ENCODE measurements around the gene LENG8.

Gene LENG8

DNA sequence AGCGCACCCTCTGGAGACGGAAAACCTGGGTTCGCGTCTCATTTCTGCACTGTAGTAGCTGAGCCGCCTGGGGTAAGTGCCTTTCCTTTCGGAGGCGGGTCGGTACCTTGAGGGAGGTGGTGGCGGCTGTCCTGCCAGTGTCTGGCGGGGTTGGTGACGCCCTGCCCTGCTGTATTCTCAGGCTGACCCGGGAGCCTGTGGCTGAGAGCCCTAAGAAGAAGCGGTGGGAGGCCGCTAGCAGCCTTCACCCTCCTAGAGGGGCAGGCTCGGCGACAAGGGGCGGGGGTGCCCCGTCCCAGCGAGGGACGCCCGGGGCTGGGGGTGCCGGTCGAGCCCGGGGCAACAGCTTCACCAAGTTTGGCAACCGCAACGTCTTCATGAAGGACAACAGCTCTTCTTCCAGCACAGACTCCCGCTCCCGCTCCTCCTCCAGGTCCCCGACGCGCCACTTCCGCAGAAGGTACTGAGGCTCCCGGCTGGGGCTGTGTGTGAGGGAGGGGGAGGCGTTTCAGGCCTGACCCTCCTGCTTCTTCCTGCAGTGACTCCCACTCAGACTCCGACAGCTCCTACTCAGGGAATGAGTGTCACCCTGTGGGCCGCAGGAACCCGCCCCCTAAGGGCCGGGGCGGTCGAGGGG, 6.9 kb downstream of the LENG8 start:
- TF ChIP-seq TCF12 (IDR thresholded peaks at IDR 0.05; ENCODE audit: low read depth) = no peak
- no peak for TF ChIP-seq CREB1 (IDR thresholded peaks at IDR 0.05; ENCODE audit: low read depth)
- TF ChIP-seq EGR1 (IDR thresholded peaks at IDR 0.05) = no peak
- no peak for TF ChIP-seq TAF1 (IDR thresholded peaks at IDR 0.05; ENCODE audit: low read depth)
- TF ChIP-seq CEBPB (IDR thresholded peaks at IDR 0.05) = no peak
- TF ChIP-seq FOXM1 (IDR thresholded peaks at IDR 0.05; ENCODE audit: borderline replicate concordance, low read depth) = no peak
- TF ChIP-seq EP300 (IDR thresholded peaks at IDR 0.05; ENCODE audit: borderline replicate concordance) = no peak

DNA sequence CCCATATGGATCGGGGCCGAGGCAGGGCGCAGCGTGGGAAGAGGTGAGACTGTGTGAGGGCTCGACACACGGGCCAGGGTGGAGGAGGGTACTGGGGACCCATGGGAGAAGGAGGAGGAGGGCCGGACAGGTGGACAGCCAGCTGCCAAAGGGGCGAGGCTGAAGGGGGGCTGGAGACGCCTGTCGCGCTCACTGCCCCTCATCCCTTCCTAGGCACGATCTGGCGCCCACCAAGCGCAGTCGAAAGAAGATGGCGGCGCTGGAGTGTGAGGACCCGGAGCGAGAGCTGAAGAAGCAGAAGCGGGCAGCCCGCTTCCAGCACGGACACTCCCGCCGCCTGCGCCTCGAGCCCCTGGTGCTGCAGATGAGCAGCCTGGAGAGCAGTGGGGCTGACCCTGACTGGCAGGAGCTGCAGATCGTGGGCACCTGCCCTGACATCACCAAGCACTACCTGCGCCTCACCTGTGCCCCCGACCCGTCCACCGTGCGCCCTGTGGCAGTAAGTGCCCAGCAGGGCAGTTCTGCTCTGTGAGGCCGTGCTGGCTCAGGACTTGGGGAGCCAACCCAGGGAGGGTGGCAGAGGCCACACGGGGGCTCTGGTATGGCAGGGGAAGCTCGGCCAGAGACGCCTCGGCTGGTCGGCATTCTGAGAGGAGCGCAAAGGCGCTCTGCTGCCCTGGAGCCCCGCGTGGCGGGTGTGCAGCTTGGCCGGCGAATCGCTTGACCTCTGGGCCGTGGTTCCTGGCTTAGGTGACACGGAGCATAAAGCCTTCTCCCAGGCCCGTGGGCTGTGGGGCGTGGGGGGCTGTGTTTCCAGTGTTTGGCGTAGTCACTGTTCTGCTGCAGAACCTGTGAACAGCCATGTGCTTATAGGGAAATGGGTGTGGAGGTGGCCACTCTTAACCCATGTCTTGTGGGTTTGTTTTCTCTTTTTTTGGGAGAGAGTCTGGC, 7.7 kb downstream of the LENG8 start:
- TF ChIP-seq RAD21 (IDR thresholded peaks at IDR 0.05; ENCODE audit: low read depth) = no peak
- TF ChIP-seq CEBPB (IDR thresholded peaks at IDR 0.05) = no peak
- no peak for TF ChIP-seq YY1 (IDR thresholded peaks at IDR 0.05; ENCODE audit: low read depth)
- TF ChIP-seq USF1 (IDR thresholded peaks at IDR 0.05) = no peak
- TF ChIP-seq CREB1 (IDR thresholded peaks at IDR 0.05; ENCODE audit: low read depth) = no peak
- TF ChIP-seq, protein P1, sequence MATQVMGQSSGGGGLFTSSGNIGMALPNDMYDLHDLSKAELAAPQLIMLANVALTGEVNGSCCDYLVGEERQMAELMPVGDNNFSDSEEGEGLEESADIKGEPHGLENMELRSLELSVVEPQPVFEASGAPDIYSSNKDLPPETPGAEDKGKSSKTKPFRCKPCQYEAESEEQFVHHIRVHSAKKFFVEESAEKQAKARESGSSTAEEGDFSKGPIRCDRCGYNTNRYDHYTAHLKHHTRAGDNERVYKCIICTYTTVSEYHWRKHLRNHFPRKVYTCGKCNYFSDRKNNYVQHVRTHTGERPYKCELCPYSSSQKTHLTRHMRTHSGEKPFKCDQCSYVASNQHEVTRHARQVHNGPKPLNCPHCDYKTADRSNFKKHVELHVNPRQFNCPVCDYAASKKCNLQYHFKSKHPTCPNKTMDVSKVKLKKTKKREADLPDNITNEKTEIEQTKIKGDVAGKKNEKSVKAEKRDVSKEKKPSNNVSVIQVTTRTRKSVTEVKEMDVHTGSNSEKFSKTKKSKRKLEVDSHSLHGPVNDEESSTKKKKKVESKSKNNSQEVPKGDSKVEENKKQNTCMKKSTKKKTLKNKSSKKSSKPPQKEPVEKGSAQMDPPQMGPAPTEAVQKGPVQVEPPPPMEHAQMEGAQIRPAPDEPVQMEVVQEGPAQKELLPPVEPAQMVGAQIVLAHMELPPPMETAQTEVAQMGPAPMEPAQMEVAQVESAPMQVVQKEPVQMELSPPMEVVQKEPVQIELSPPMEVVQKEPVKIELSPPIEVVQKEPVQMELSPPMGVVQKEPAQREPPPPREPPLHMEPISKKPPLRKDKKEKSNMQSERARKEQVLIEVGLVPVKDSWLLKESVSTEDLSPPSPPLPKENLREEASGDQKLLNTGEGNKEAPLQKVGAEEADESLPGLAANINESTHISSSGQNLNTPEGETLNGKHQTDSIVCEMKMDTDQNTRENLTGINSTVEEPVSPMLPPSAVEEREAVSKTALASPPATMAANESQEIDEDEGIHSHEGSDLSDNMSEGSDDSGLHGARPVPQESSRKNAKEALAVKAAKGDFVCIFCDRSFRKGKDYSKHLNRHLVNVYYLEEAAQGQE (IDR thresholded peaks at IDR 0.05; ENCODE audit: low read depth) = no peak
- TF ChIP-seq EP300 (IDR thresholded peaks at IDR 0.05; ENCODE audit: borderline replicate concordance) = no peak
- TF ChIP-seq, protein P2, sequence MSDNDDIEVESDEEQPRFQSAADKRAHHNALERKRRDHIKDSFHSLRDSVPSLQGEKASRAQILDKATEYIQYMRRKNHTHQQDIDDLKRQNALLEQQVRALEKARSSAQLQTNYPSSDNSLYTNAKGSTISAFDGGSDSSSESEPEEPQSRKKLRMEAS (IDR thresholded peaks at IDR 0.05) = no peak

- TF ChIP-seq CEBPB (IDR thresholded peaks at IDR 0.05) (no peak), FOXM1 (IDR thresholded peaks at IDR 0.05; ENCODE audit: borderline replicate concordance, low read depth) (no peak), RAD21 (IDR thresholded peaks at IDR 0.05; ENCODE audit: low read depth) (no peak), YY1 (IDR thresholded peaks at IDR 0.05; ENCODE audit: low read depth) (no peak), EGR1 (IDR thresholded peaks at IDR 0.05) (no peak), USF1 (IDR thresholded peaks at IDR 0.05) (no peak), TAF1 (IDR thresholded peaks at IDR 0.05; ENCODE audit: low read depth) (no peak)
- TF ChIP-seq, protein P1 (IDR thresholded peaks at IDR 0.05; ENCODE audit: low read depth) = no peak
These were observed 9.0 kb downstream of the LENG8 start for GRCh38 chr19:54457773-54458647.

DNA sequence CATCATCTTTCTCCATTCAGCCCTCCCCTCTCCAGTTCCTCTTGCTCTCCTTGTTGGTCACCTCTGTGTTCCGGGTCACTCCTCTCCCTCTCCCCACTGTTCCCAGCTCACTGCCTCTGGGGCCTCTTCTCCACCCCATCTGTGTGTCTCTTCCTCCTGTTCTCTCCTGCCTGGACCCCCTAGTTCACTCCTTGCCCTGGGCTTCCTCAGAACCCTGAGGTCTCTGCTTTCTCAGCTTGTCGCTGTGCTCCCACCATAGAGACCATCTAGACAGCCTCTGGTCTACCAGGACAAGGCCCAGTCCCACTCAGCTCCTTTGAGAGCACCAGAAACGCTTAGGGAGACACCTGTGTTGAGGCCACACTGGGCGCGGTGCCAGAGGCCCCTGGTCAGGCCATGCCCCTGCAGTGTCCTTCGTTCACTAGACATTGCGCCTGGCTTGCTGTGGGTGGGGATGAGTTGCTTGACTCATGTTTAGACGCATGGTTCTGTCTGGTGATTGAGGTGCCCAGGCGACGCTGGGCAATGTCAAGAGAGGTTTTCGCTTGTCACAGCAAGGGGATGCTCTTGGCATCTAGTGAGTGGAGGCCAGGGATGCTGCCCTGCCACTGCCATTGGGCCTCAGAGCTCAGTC, 9.8 kb downstream of the LENG8 start:
- no peak for TF ChIP-seq USF1 (IDR thresholded peaks at IDR 0.05)
- TF ChIP-seq, protein P2 (IDR thresholded peaks at IDR 0.05) = no peak
- TF ChIP-seq NFIC (IDR thresholded peaks at IDR 0.05) = no peak
- no peak for TF ChIP-seq EGR1 (IDR thresholded peaks at IDR 0.05)
